ENCODE measurements around the gene RASSF9.

Gene RASSF9

DNA sequence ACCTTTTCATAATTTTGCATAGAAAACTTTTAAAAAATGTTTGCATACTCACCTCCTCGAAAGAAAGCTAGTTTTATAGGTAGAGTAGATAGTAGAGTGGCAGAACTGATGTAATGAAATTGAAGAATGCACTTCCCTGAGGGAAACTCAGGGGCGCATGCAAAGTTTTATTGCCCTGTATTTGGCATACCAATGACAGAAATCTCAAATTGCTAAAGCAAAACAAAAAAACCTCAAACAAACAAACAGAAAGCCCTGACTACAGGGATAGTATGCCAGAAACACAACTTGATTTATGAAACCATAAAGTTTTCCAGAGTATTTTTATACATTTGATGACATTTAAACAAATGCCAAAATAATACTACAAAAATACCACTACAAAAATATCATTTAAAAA, 1.8 kb downstream of the RASSF9 start:
- TF ChIP-seq, protein P1, sequence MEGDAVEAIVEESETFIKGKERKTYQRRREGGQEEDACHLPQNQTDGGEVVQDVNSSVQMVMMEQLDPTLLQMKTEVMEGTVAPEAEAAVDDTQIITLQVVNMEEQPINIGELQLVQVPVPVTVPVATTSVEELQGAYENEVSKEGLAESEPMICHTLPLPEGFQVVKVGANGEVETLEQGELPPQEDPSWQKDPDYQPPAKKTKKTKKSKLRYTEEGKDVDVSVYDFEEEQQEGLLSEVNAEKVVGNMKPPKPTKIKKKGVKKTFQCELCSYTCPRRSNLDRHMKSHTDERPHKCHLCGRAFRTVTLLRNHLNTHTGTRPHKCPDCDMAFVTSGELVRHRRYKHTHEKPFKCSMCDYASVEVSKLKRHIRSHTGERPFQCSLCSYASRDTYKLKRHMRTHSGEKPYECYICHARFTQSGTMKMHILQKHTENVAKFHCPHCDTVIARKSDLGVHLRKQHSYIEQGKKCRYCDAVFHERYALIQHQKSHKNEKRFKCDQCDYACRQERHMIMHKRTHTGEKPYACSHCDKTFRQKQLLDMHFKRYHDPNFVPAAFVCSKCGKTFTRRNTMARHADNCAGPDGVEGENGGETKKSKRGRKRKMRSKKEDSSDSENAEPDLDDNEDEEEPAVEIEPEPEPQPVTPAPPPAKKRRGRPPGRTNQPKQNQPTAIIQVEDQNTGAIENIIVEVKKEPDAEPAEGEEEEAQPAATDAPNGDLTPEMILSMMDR (IDR thresholded peaks at IDR 0.05; ENCODE audit: insufficient read depth, low read depth, low read length, missing control alignments): peak; percentile 5
- H3K4me3 ChIP-seq (ENCODE audit: low read length): peak overlapping the region; percentile 77
- DNase-seq (ENCODE audit: low read depth): peak; percentile 20

DNA sequence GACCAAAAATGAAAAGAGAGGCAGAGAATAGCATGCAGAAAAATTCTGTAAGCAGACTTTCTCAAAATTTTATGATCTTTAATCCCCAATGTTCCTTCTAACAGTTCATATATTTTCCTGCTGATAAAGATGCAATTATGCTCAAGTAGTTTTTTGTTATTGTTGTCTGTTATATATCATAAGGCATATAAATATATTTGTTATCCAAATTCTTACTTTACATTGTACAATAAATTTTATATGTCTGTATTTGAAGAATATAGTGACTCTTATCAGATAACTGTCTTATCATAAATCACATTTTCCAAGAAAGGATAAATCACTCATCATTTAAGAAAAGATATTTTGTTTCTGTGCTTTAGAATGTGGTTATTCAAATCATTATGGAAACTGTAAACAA, 2.6 kb downstream of the RASSF9 start:
- no peak for DNase-seq (ENCODE audit: low read depth)
- TF ChIP-seq, protein P1 (IDR thresholded peaks at IDR 0.05; ENCODE audit: insufficient read depth, low read depth, low read length, missing control alignments): no peak
- H3K4me3 ChIP-seq (ENCODE audit: low read length): no peak overlapping the region

DNA sequence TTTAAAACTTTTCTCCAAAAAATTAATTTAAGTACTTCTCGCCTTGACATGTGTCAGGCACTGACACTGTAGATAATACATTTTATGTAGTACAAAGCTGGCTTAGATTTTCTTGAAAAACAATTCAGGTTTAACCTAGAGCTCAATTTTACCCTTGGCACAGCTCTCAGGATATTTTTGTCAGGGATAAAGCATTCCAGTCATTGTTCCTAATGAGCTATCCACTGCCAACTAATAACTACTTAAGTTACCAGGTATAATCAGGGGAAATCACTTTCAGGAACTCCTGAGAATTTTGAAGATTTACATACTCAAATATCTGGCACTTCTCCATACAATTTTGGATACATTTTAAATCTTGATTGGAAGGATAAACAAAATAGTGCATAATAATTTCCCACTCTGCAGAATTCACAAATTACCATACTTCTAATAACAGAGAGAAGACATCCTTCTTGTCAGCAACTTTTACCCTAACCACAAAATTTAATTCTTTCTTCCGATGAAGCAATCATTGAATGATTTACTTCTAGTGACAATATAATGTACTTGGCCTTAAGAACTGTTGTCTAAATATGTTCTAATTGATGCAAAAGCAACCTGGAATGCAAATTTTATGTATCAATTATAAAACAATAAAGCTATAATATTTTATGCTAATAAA, 4.8 kb downstream of the RASSF9 start:
- TF ChIP-seq, protein P1 (IDR thresholded peaks at IDR 0.05; ENCODE audit: insufficient read depth, low read depth, low read length, missing control alignments): no peak
- H3K4me3 ChIP-seq (ENCODE audit: low read length): no peak overlapping the region
- no peak for DNase-seq (ENCODE audit: low read depth)

DNA sequence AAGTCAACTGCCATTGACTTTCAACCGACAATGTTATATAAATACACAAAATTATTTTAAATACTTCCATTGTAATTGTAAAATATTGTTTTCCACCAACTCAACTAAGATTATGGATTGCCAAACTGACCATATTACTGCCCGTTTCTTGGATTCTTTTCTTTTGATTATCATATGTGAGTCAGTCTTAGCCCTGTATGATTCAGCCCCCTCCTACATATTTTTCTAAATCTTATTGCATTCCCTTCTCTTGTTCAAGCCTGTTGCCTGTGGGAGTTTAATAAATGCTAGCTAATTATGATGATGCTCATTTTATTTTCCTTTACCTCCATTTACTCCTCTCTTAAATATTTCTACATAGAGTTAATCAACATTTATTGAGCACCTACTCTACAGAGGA, 6.8 kb downstream of the RASSF9 start:
- no peak overlapping the region for H3K4me3 ChIP-seq (ENCODE audit: low read length)
- TF ChIP-seq, protein P1 (IDR thresholded peaks at IDR 0.05; ENCODE audit: insufficient read depth, low read depth, low read length, missing control alignments): no peak
- DNase-seq (ENCODE audit: low read depth): peak; percentile 81

DNA sequence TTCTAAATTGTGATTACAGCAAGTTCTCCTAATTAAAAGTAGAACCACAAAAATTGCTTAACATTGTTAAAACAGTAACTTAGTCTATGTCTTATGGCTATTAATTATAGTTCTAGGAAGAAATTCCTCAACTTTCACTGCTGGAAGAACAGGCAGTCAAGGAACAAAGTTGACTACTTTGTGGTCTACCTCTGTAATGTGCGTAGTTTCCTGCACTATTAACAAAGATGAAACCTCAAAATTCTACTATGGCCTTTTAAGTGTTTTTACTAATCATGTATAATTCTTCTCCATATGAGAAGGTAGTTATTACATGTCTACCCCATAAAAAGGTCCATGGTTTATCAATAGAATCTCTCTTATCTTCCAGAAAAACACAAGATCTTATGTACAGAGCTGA, 7.6 kb downstream of the RASSF9 start:
- TF ChIP-seq, protein P1 (IDR thresholded peaks at IDR 0.05; ENCODE audit: insufficient read depth, low read depth, low read length, missing control alignments): no peak
- H3K4me3 ChIP-seq (ENCODE audit: low read length): no peak overlapping the region
- DNase-seq (ENCODE audit: low read depth): no peak

DNA sequence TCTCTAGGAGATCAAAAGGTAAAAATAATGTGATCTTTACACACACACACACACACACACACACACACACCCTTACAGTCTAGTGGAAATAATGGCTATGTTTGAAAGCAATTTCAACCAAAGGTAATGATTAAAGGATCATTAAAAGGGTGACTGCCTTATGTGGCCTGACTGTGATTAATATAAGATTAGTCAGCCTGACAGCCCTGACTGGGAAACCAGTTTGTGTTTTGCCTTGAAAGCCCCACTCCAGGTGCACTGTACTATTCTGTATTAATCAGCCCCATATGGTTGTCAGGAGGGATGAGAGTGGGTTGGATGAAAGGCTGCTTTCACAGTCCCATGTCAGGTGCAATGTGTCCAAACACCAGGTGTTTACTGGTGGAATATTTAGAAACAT, 10.5 kb downstream of the RASSF9 start:
- no peak overlapping the region for H3K4me3 ChIP-seq (ENCODE audit: low read length)
- TF ChIP-seq, protein P1 (IDR thresholded peaks at IDR 0.05; ENCODE audit: insufficient read depth, low read depth, low read length, missing control alignments): no peak
- peak; percentile 82 for DNase-seq (ENCODE audit: low read depth)
